AG04450 (cell line): ENCODE results near the gene UBE2E2. TPM values are rescaled to one million over a fixed set of nuclear protein-coding genes. Genes with fewer than 3 reads are reported as not detected.

Source experiments
- CTCF ChIA-PET: fragments of 300-600, 350-600 bp; formaldehyde crosslinking; extraction: SDS; loops from one replicate; lab custom pipeline; 2022; ENCODE audit warnings: antibody characterized with exemption, inconsistent platforms; lab: Charles Lee
- POLR2A ChIA-PET: fragments of 350-600 bp; formaldehyde crosslinking; extraction: SDS; loops from one replicate; lab custom pipeline; 2021; ENCODE audit warnings: antibody characterized with exemption, inconsistent platforms; lab: Yijun Ruan, JAX
- DNase-seq: peaks from one replicate; pipeline ENCODE4 v3.0.0-alpha.2; 2011; ENCODE audit warnings: low read depth, low spot score
- H3K27ac ChIP-seq: one replicate; pipeline ENCODE4 v1.5.1; 2012; ENCODE audit warnings: low read depth, low read length, control low read depth
- H3K27me3 ChIP-seq: one replicate; pipeline ENCODE4 v1.6.0; 2012; ENCODE audit warnings: low read length; ENCODE audit not compliant: control insufficient read depth, insufficient read depth
- H3K4me3 ChIP-seq: 2 replicates; pipeline ENCODE4 v1.5.1; 2011; ENCODE audit warnings: mild to moderate bottlenecking, low read depth, low read length, control low read depth
- H3K9me3 ChIP-seq: 2 replicates; pipeline ENCODE4 v1.5.1; 2012; ENCODE audit warnings: low read length; ENCODE audit not compliant: control insufficient read depth, insufficient read depth
- CTCF ChIP-seq: IDR thresholded peaks from 2 replicates; pipeline ENCODE4 v1.5.1; 2011; ENCODE audit warnings: low read depth, low read length, control low read depth, inconsistent platforms
- polyA plus RNA-seq: library from polyadenylated mRNA; depleted of rRNA; stranded (reverse); fragments of >200 nt; gene quantifications from 2 replicates; pipeline ENCODE4 v1.2.3, GENCODE V29; 2011

UBE2E2 gene
- polyA plus RNA-seq, 1 experiment: 43.2 TPM

- Histone ChIP-seq H3K9me3 (no peaks in the 10 kb centered on the region), H3K4me3 (no peak overlapping the region), H3K27me3 (no peaks in the 10 kb centered on the region), H3K27ac (no peak overlapping the region)
- CTCF ChIA-PET: no interaction called here
- TF ChIP-seq CTCF: no peak
- POLR2A ChIA-PET: no interaction called here
- DNase-seq: no peak
These were observed 260.7 kb downstream of the UBE2E2 start for GRCh38 chr3:23463791-23464190.

GRCh38 chr3:23465569-23465968 lies 262.4 kb downstream of the UBE2E2 start:
- ChIA-PET POLR2A (no interaction called here), CTCF (no interaction called here)
- no peak for TF ChIP-seq CTCF
- Histone ChIP-seq H3K27ac (no peak overlapping the region), H3K9me3 (no peaks in the 10 kb centered on the region), H3K27me3 (no peaks in the 10 kb centered on the region), H3K4me3 (no peak overlapping the region)
- DNase-seq: no peak

- ChIA-PET POLR2A (no interaction called here), CTCF (no interaction called here)
- no peaks in the 10 kb centered on the region for H3K27me3 ChIP-seq
- no peak for TF ChIP-seq CTCF
- H3K4me3 ChIP-seq: no peak overlapping the region
- no peak overlapping the region for H3K27ac ChIP-seq
- H3K9me3 ChIP-seq: no peaks in the 10 kb centered on the region
- no peak for DNase-seq
These were observed 265.1 kb downstream of the UBE2E2 start for GRCh38 chr3:23468203-23468602.

- DNase-seq: no peak
- no peaks in the 10 kb centered on the region for H3K27me3 ChIP-seq
- no peak overlapping the region for H3K27ac ChIP-seq
These were observed 271.6 kb downstream of the UBE2E2 start for GRCh38 chr3:23474580-23475357.

More at GRCh38 chr3:23474580-23475357, 271.6 kb downstream of the UBE2E2 start:
- POLR2A ChIA-PET: no interaction called here
- CTCF ChIA-PET: no interaction called here
- Histone ChIP-seq H3K9me3 (peaks cover 9% of the 10 kb centered on the region), H3K4me3 (no peak overlapping the region)
- no peak for TF ChIP-seq CTCF
